GM13976 (cell line): ENCODE measurements around the gene ANXA1.

ENCODE experiments used
- DNase-seq: peaks from one replicate; pipeline ENCODE4 v3.0.0; 2012; ENCODE audit warnings: low spot score
- in situ Hi-C: fragments of 300-500 bp; cut with MboI; formaldehyde crosslinking; loops from one replicate; pipeline ENCODE4 v1.12.0; 2022; ENCODE audit warnings: low sequenced_read_pairs, mixed read lengths, inconsistent platforms; ENCODE audit not compliant: unreplicated experiment
- TF ChIP-seq, protein P1 (sequence below): IDR thresholded peaks from 2 replicates; pipeline ENCODE4 v1.5.1; 2012; ENCODE audit warnings: borderline replicate concordance, mild to moderate bottlenecking; ENCODE audit not compliant: insufficient read depth; ENCODE audit errors: extremely low read depth, missing control alignments, control extremely low read depth

The ANXA1 gene

DNA sequence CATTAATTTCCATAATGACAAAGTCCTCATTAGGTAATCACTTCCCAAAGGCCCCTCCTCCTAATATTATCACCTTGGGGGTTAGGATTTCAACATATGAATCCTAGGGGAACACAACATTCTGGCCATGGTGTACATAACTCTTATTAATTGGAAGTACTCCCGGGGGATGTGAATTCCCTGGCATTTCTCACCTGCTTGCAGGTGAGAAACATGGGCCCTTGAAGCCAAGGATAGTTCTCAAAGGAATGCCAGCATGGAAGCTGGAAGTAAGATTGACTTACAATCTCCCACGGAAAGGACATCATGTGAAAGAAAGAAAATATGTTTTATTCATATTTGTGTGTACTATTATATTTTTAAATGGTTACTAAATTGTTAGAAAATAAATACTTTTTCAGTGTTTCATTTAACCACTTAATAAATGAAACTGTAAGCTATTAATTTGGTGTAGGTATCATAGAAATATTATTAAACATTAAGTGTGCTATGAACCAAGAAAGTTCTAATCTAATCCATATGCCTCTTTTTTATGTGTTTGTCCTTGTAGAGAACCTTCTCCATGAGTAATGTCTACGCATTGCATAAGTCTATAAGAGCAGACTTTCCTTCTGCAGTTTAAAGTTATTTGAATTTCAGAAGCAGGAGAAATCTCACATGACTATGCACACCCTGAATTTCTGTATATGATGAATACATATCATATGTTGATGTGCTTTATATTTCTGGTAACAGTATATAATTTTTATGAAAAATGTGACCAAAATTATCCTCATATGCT lies 59.4 kb downstream of the ANXA1 start:
- in situ Hi-C loops: no loop called here
- TF ChIP-seq, protein P1, sequence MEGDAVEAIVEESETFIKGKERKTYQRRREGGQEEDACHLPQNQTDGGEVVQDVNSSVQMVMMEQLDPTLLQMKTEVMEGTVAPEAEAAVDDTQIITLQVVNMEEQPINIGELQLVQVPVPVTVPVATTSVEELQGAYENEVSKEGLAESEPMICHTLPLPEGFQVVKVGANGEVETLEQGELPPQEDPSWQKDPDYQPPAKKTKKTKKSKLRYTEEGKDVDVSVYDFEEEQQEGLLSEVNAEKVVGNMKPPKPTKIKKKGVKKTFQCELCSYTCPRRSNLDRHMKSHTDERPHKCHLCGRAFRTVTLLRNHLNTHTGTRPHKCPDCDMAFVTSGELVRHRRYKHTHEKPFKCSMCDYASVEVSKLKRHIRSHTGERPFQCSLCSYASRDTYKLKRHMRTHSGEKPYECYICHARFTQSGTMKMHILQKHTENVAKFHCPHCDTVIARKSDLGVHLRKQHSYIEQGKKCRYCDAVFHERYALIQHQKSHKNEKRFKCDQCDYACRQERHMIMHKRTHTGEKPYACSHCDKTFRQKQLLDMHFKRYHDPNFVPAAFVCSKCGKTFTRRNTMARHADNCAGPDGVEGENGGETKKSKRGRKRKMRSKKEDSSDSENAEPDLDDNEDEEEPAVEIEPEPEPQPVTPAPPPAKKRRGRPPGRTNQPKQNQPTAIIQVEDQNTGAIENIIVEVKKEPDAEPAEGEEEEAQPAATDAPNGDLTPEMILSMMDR: no peak

DNA sequence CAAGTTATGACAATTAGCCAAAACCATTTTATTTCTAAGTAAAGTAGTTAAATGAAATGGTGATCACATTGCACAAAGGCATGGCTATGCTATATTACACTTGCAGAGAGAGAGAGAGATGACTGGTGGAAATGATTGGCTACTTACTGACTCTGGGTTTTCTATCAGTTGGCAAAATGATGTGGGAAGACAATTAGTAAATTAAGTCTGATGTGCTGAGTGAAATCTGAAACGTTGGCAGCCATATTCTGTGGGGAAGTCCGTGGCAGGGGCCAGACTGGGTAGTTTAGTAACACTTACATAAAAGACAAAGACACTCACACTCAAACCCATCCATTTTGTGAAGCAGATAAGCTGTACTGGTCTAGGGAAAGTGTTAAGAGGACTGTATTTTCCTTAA lies 61.6 kb downstream of the ANXA1 start:
- no peak for DNase-seq
- TF ChIP-seq, protein P1: no peak
- in situ Hi-C loops: no loop called here

More for the DNA sequence above, 59.4 kb downstream of the ANXA1 start:
- no peak for DNase-seq

DNA sequence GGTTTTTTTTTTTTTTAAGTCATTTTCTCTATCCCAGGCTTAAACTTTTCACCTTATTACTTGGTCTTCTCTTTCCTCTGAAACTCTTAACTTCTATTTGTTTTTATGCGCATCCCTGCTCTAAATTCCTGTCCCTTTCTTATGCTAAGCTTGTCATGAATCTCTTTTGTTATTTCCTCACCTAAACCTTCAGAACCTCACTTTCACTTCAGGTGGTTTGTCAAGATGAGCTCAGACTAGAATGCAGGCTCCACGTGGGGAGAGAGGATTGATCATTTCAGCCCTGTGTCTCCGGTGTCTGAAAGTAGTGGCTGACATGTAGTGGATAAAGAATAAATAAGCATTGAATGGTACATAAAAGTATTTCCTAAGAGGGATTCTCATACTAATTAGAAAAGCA lies 63.6 kb downstream of the ANXA1 start:
- TF ChIP-seq, protein P1: no peak
- in situ Hi-C loops: no loop called here
- DNase-seq: no peak

GRCh38 chr9:73216100-73216499 lies 64.4 kb downstream of the ANXA1 start:
- no peak for DNase-seq
- in situ Hi-C loops: no loop called here
- TF ChIP-seq, protein P1: no peak
